Measurements from ENCODE around the gene CHAF1A. TPM values are rescaled to one million over a fixed set of nuclear protein-coding genes. Genes with fewer than 3 reads are reported as not detected.

Gene CHAF1A
- total RNA-seq, 1 donor from 2014 or later, result 5.1 TPM

- no peak overlapping the region for H3K4me3 ChIP-seq
- no peak for DNase-seq
- no peaks in the 10 kb centered on the region for H3K9me3 ChIP-seq (replicated peaks)
- TF ChIP-seq CTCF (IDR thresholded peaks at IDR 0.05; ENCODE audit: borderline replicate concordance), result no peak
- no peaks in the 10 kb centered on the region for H3K27me3 ChIP-seq (ENCODE audit: low read depth)
- H3K4me1 ChIP-seq, result peaks cover 15% of the 10 kb centered on the region
- intact Hi-C loops (cut with micrococcal nuclease), result no loop called here
- no peak overlapping the region for H3K27ac ChIP-seq (replicated peaks)
- no peaks in the 10 kb centered on the region for H3K36me3 ChIP-seq
Measured at GRCh38 chr19:4406626-4407025, 4.2 kb downstream of the CHAF1A start.

- intact Hi-C loops (cut with micrococcal nuclease), result no loop called here
- no peak for TF ChIP-seq CTCF (IDR thresholded peaks at IDR 0.05; ENCODE audit: borderline replicate concordance)
- no peaks in the 10 kb centered on the region for H3K9me3 ChIP-seq (replicated peaks)
- H3K36me3 ChIP-seq, result no peaks in the 10 kb centered on the region
- H3K27ac ChIP-seq (replicated peaks), result no peak overlapping the region
- no peak for DNase-seq
- H3K4me3 ChIP-seq, result no peak overlapping the region
- H3K4me1 ChIP-seq, result no peaks in the 10 kb centered on the region
- no peaks in the 10 kb centered on the region for H3K27me3 ChIP-seq (ENCODE audit: low read depth)
Measured at GRCh38 chr19:4409123-4409933, 6.9 kb downstream of the CHAF1A start.

GRCh38 chr19:4413588-4413987, 11.1 kb downstream of the CHAF1A start:
- intact Hi-C loops (cut with micrococcal nuclease), result no loop called here
- no peaks in the 10 kb centered on the region for H3K9me3 ChIP-seq (replicated peaks)
- DNase-seq, result no peak

GRCh38 chr19:4414144-4414799, 11.8 kb downstream of the CHAF1A start:
- DNase-seq, result no peak
- intact Hi-C loops (cut with micrococcal nuclease), result no loop called here
- Histone ChIP-seq H3K27me3 (ENCODE audit: low read depth) (no peaks in the 10 kb centered on the region), H3K9me3 (replicated peaks) (no peaks in the 10 kb centered on the region), H3K4me3 (no peak overlapping the region), H3K4me1 (peaks cover 8% of the 10 kb centered on the region), H3K36me3 (no peaks in the 10 kb centered on the region), H3K27ac (replicated peaks) (peak overlapping the region; percentile 12)
- TF ChIP-seq CTCF (IDR thresholded peaks at IDR 0.05; ENCODE audit: borderline replicate concordance), result no peak

More at GRCh38 chr19:4413588-4413987, 11.1 kb downstream of the CHAF1A start:
- Histone ChIP-seq H3K27me3 (ENCODE audit: low read depth) (no peaks in the 10 kb centered on the region), H3K4me1 (peaks cover 8% of the 10 kb centered on the region), H3K4me3 (no peak overlapping the region), H3K36me3 (no peaks in the 10 kb centered on the region), H3K27ac (replicated peaks) (no peak overlapping the region)
- TF ChIP-seq CTCF (IDR thresholded peaks at IDR 0.05; ENCODE audit: borderline replicate concordance), result no peak

- no peak for TF ChIP-seq CTCF (IDR thresholded peaks at IDR 0.05; ENCODE audit: borderline replicate concordance)
- H3K9me3 ChIP-seq (replicated peaks), result no peaks in the 10 kb centered on the region
- no peak overlapping the region for H3K4me3 ChIP-seq
- H3K4me1 ChIP-seq, result peaks cover 8% of the 10 kb centered on the region
- peak overlapping the region; percentile 12 for H3K27ac ChIP-seq (replicated peaks)
- intact Hi-C loops (cut with micrococcal nuclease), result no loop called here
- no peaks in the 10 kb centered on the region for H3K36me3 ChIP-seq
- H3K27me3 ChIP-seq (ENCODE audit: low read depth), result no peaks in the 10 kb centered on the region
- no peak for DNase-seq
Measured at GRCh38 chr19:4414800-4415321, 12.4 kb downstream of the CHAF1A start.
